MM.1S (cell line): ENCODE results near the gene MPZ.

Experiments
- DNase-seq: peaks from one replicate; pipeline ENCODE4 v3.0.0-alpha.2; 2015
- H2AFZ ChIP-seq: fragments of 300-600 bp; sonication (generic); 2 replicates; pipeline ENCODE4 v1.6.0; 2016; ENCODE audit warnings: antibody characterized with exemption, low read length
- H3F3A ChIP-seq: fragments of 300-600 bp; sonication (generic); 2 replicates; pipeline ENCODE4 v1.6.1; 2016; ENCODE audit warnings: mild to moderate bottlenecking, antibody characterized with exemption, low read length, moderate library complexity, mixed read lengths; ENCODE audit not compliant: insufficient read depth
- H3K27ac ChIP-seq: fragments of 300-600 bp; sonication (generic); 2 replicates; pipeline ENCODE4 v1.5.1; 2016; ENCODE audit warnings: mild to moderate bottlenecking, low read length
- H3K27me3 ChIP-seq: fragments of 300-600 bp; sonication (generic); replicated peaks from 2 replicates; pipeline ENCODE4 v1.6.0; 2016; ENCODE audit warnings: low read length; ENCODE audit not compliant: insufficient read depth
- H3K36me3 ChIP-seq: fragments of 300-600 bp; sonication (generic); replicated peaks from 2 replicates; pipeline ENCODE4 v1.6.1; 2016; ENCODE audit warnings: mild to moderate bottlenecking, low read length, mixed read lengths; ENCODE audit not compliant: insufficient read depth
- H3K4me1 ChIP-seq: fragments of 300-600 bp; sonication (generic); 2 replicates; pipeline ENCODE4 v1.6.1; 2016; ENCODE audit warnings: low read length, mixed read lengths
- H3K4me2 ChIP-seq: fragments of 300-600 bp; sonication (generic); 2 replicates; pipeline ENCODE4 v1.6.0; 2016; ENCODE audit warnings: low read depth, low read length
- H3K4me3 ChIP-seq: fragments of 300-600 bp; sonication (generic); 2 replicates; pipeline ENCODE4 v1.5.1; 2016; ENCODE audit warnings: low read length, mixed read lengths
- H3K79me2 ChIP-seq: fragments of 300-600 bp; sonication (generic); 2 replicates; pipeline ENCODE4 v1.6.1; 2016; ENCODE audit warnings: mixed run types, low read length, mixed read lengths
- H3K9ac ChIP-seq: fragments of 300-600 bp; sonication (generic); 2 replicates; pipeline ENCODE4 v1.6.1; 2016; ENCODE audit warnings: low read length, mixed read lengths
- H3K9me2 ChIP-seq: fragments of 300-600 bp; sonication (generic); replicated peaks from 2 replicates; pipeline ENCODE4 v1.6.1; 2016; ENCODE audit warnings: mild to moderate bottlenecking, low read length, mixed read lengths; ENCODE audit not compliant: insufficient read depth
- H3K9me3 ChIP-seq: fragments of 300-600 bp; sonication (generic); replicated peaks from 2 replicates; pipeline ENCODE4 v1.6.1; 2016; ENCODE audit warnings: mild to moderate bottlenecking, low read length, mixed read lengths; ENCODE audit not compliant: insufficient read depth
- H4K20me1 ChIP-seq: fragments of 300-600 bp; sonication (generic); 2 replicates; pipeline ENCODE4 v1.6.1; 2016; ENCODE audit warnings: mild to moderate bottlenecking, low read length, moderate library complexity, mixed read lengths; ENCODE audit not compliant: insufficient read depth
- CTCF ChIP-seq: fragments of 300-600 bp; sonication (generic); IDR thresholded peaks from 2 replicates; pipeline ENCODE4 v1.5.1; 2016; ENCODE audit warnings: antibody characterized with exemption, low read length, mixed read lengths
- EZH2 ChIP-seq: fragments of 300-600 bp; sonication (generic); optimal IDR thresholded peaks from 2 replicates; pipeline ENCODE3; 2017; ENCODE audit warnings: low read depth, mild to moderate bottlenecking, antibody characterized with exemption, low read length, mixed read lengths
- EZH2phosphoT487 ChIP-seq: fragments of 300-600 bp; sonication (generic); IDR thresholded peaks from 2 replicates; pipeline ENCODE4 v1.6.1; 2018; ENCODE audit warnings: antibody characterized with exemption, low read length

MPZ gene

DNA sequence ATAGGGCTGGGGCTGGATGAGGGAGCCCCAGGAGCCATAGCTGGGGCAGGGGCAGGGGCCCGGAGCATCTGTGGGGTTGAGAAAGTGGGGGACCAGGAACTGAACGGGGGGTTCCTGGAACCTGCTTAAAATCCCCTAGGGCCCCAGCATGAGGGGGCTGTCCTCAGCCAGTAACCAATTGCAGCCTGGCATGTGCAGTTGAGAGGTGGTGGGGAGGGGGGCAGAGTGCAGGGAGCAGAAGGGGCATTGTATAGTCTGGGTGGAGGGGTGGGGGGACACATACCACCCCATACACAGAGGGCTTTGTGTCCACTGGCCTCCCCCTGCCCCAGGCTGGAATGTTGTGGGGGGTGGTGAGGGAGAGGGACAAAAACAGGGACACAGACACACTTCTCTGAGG, at the start of gene MPZ:
Gene MPZ (minus strand): TSS at position 101 of the 400 bp plus-strand sequence. CDS start 63 bp downstream, at position 38.
- TF ChIP-seq EZH2 (no peak), CTCF (no peak), EZH2phosphoT487 (no peak)
- Histone ChIP-seq H3K4me3 (no peak within 1 kb of the TSS), H3K36me3 (no peaks in the 10 kb centered on the region), H2AFZ (no peak within 1 kb of the TSS), H3K9ac (no peak within 1 kb of the TSS), H3K27ac (no peak within 1 kb of the TSS), H3K27me3 (no peaks in the 10 kb centered on the region), H3K4me1 (0 out of 2 replicates have a peak, but pooled peaks cover 3% of the 10 kb centered on the region), H3K9me2 (no peaks in the 10 kb centered on the region), H3K79me2 (peaks cover 8% of the 10 kb centered on the region), H4K20me1 (no peaks in the 10 kb centered on the region), H3K9me3 (no peaks in the 10 kb centered on the region), H3F3A (peaks cover 7% of the 10 kb centered on the region), H3K4me2 (no peak within 1 kb of the TSS)
- DNase-seq, result no peak

DNA sequence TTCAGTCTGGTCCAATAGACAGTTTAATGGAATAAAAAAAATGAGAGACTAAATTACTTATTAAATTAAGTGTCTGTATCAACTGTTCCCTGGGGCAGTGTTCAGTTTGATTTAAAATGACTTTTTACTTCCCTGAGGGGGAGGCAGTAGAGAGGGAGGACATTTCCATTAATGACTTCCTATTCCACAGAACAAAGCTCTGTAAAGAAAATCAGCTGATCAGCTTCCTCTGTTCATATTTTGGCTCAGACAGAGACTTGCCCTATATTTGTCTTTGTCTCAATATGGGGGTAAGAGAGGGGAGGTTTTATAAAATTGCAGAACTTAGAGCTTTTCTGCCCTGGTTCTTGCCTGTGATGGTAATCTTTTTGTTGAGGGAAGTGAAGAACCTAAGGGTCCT, 49.5 kb upstream of the MPZ start:
- Histone ChIP-seq H3K4me3 (no peak overlapping the region), H3K9me2 (no peaks in the 10 kb centered on the region), H3K36me3 (no peaks in the 10 kb centered on the region; the same call in 1 of the 2 replicates), H3K4me2 (no peak overlapping the region), H3K4me1 (no peaks in the 10 kb centered on the region), H2AFZ (no peak overlapping the region), H3K27ac (no peak overlapping the region), H3K9ac (no peak overlapping the region), H4K20me1 (no peaks in the 10 kb centered on the region), H3K9me3 (no peaks in the 10 kb centered on the region), H3F3A (no peaks in the 10 kb centered on the region), H3K27me3 (no peaks in the 10 kb centered on the region), H3K79me2 (no peaks in the 10 kb centered on the region; the same call in 1 of the 2 replicates)
- DNase-seq, result no peak
- TF ChIP-seq CTCF (no peak), EZH2 (no peak), EZH2phosphoT487 (no peak)

DNA sequence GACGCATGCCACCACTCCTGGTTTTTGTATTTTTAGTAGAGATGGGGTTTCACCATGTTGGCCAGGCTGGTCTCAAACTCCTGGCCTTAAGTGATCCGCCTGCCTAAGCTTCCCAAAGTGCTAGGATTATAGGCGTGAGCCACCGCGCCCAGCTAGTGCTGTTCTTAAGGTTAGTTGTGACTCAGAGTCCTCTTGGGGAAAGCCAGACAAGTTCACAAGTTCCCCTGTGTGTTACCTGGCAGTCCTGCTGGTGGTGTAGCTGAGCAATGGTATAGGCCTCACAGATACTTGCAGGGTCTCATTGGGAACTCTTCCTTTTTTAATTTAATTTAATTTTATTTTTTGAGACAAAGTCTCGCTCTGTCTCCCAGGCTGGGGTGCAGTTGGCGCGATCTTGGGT, 47.3 kb upstream of the MPZ start:
- no peak for TF ChIP-seq EZH2phosphoT487
- no peak for TF ChIP-seq EZH2
- no peak for TF ChIP-seq CTCF
- Histone ChIP-seq H3K79me2 (peaks cover 3% of the 10 kb centered on the region; the same call in 1 of the 2 replicates), H3K4me1 (no peaks in the 10 kb centered on the region), H3K4me3 (no peak overlapping the region), H3K9me2 (no peaks in the 10 kb centered on the region), H3K27me3 (no peaks in the 10 kb centered on the region), H2AFZ (no peak overlapping the region), H3F3A (no peaks in the 10 kb centered on the region), H4K20me1 (no peaks in the 10 kb centered on the region), H3K27ac (no peak overlapping the region), H3K9ac (no peak overlapping the region), H3K4me2 (no peak overlapping the region), H3K36me3 (no peaks in the 10 kb centered on the region; the same call in 1 of the 2 replicates), H3K9me3 (no peaks in the 10 kb centered on the region)
- no peak for DNase-seq
